Measurements from ENCODE around the gene DNAJC17. TPM values are rescaled to one million over a fixed set of nuclear protein-coding genes. Genes with fewer than 3 reads are reported as not detected.

Gene DNAJC17
- total RNA-seq, 3 donors from 2014 or later = 18.4 to 55.8 (median 24.3) TPM

GRCh38 chr15:40815042-40815698, 7.9 kb upstream of the DNAJC17 start:
- Histone ChIP-seq H3K9me3 (no peaks in the 10 kb centered on the region), H3K36me3 (no peaks in the 10 kb centered on the region), H3K4me3 (no peak overlapping the region), H3K27me3 (no peaks in the 10 kb centered on the region), H3K27ac (peak overlapping the region; percentile 86 to 91), H3K4me1 (no peaks in the 10 kb centered on the region)
- intact Hi-C loops (cut with DNase I; ENCODE audit: low total_unique reads) = no loop called here
- peak; percentile 40 to 64 for DNase-seq (ENCODE audit: low spot score in 2 of 2)
- TF ChIP-seq POLR2A (IDR thresholded peaks at IDR 0.05) (no peak), CTCF (IDR thresholded peaks at IDR 0.05) (no peak), POLR2AphosphoS5 (IDR thresholded peaks at IDR 0.05) (no peak)

- no peaks in the 10 kb centered on the region for H3K36me3 ChIP-seq
- intact Hi-C loops (cut with DNase I; ENCODE audit: low total_unique reads) = no loop called here
- TF ChIP-seq POLR2A (IDR thresholded peaks at IDR 0.05) (no peak), CTCF (IDR thresholded peaks at IDR 0.05) (no peak)
Observed at GRCh38 chr15:40812721-40813425, 5.6 kb upstream of the DNAJC17 start.

GRCh38 chr15:40808861-40809450, 1.7 kb upstream of the DNAJC17 start:
- peak overlapping the region in 1 of 3 donors; percentile 95 for H3K4me3 ChIP-seq
- TF ChIP-seq CTCF (IDR thresholded peaks at IDR 0.05) = no peak
- no peak for TF ChIP-seq POLR2A (IDR thresholded peaks at IDR 0.05)
- TF ChIP-seq POLR2AphosphoS5 (IDR thresholded peaks at IDR 0.05) = no peak
- H3K27me3 ChIP-seq = no peaks in the 10 kb centered on the region
- no peaks in the 10 kb centered on the region for H3K36me3 ChIP-seq
- intact Hi-C loops (cut with DNase I; ENCODE audit: low total_unique reads) = no loop called here
- no peaks in the 10 kb centered on the region for H3K9me3 ChIP-seq
- H3K4me1 ChIP-seq = peaks cover 0 to 5% of the 10 kb centered on the region in 2 donors
- no peak for DNase-seq (ENCODE audit: low spot score in 2 of 2)
- H3K27ac ChIP-seq = no peak overlapping the region

More at GRCh38 chr15:40812721-40813425, 5.6 kb upstream of the DNAJC17 start:
- H3K27me3 ChIP-seq = no peaks in the 10 kb centered on the region
- H3K9me3 ChIP-seq = no peaks in the 10 kb centered on the region
- peaks cover 0 to 5% of the 10 kb centered on the region in 2 donors for H3K4me1 ChIP-seq
- H3K27ac ChIP-seq = peak overlapping the region in 1 of 2 donors; percentile 36
- no peak overlapping the region for H3K4me3 ChIP-seq
- DNase-seq (ENCODE audit: low spot score in 2 of 2) = no peak

GRCh38 chr15:40807888-40808461, 702 bp upstream of the DNAJC17 start:
- H3K4me3 ChIP-seq = peak overlapping the region; percentile 84 to 95 (median 91)
- no peak for DNase-seq (ENCODE audit: low spot score in 2 of 2)
- no peaks in the 10 kb centered on the region for H3K27me3 ChIP-seq
- H3K36me3 ChIP-seq = no peaks in the 10 kb centered on the region
- H3K9me3 ChIP-seq = no peaks in the 10 kb centered on the region
- no peak for TF ChIP-seq POLR2A (IDR thresholded peaks at IDR 0.05)
- no peak for TF ChIP-seq POLR2AphosphoS5 (IDR thresholded peaks at IDR 0.05)
- no peak for TF ChIP-seq CTCF (IDR thresholded peaks at IDR 0.05)
- peak overlapping the region in 1 of 2 donors; percentile 97 for H3K27ac ChIP-seq
- H3K4me1 ChIP-seq = peaks cover 0 to 5% of the 10 kb centered on the region in 2 donors
- intact Hi-C loops (cut with DNase I; ENCODE audit: low total_unique reads) = no loop called here
